HG02852 (cell line): Measurements from ENCODE around the gene STRIT1.
"Not testable (repeated sequence)": the region's sequence is repeated elsewhere in the genome, so short reads cannot be mapped to it uniquely, and the experiment has no call there.

Experiments used
- ATAC-seq: cut with Tn5 transposase; IDR thresholded peaks from one replicate; pipeline ENCODE4 v1.9.1; 2021; ENCODE audit warnings: mild to moderate bottlenecking, moderate library complexity; ENCODE audit not compliant: unreplicated experiment

STRIT1 gene

GRCh38 chr3:155274435-155274834 lies 19.0 kb downstream of the STRIT1 start:
- not testable (repeated sequence) for ATAC-seq

- ATAC-seq, result no peak
Observed at GRCh38 chr3:155271343-155271613, 22.2 kb downstream of the STRIT1 start.

- no peak for ATAC-seq
Observed at GRCh38 chr3:155270485-155271342, 22.8 kb downstream of the STRIT1 start.

GRCh38 chr3:155270063-155270462 lies 23.4 kb downstream of the STRIT1 start:
- ATAC-seq, result no peak

GRCh38 chr3:155262855-155263254 lies 30.6 kb downstream of the STRIT1 start:
- ATAC-seq, result not testable (repeated sequence)

GRCh38 chr3:155262295-155262694 lies 31.2 kb downstream of the STRIT1 start:
- no peak for ATAC-seq

GRCh38 chr3:155254445-155254844 lies 39.0 kb downstream of the STRIT1 start:
- ATAC-seq, result no peak

GRCh38 chr3:155252535-155252934 lies 40.9 kb downstream of the STRIT1 start:
- ATAC-seq, result no peak

- peak; percentile 58 for ATAC-seq
Observed at GRCh38 chr3:155252021-155252420, 41.5 kb downstream of the STRIT1 start.

- no peak for ATAC-seq
Observed at GRCh38 chr3:155248531-155249187, 44.8 kb downstream of the STRIT1 start.

- no peak for ATAC-seq
Observed at GRCh38 chr3:155244699-155245098, 48.8 kb downstream of the STRIT1 start.

GRCh38 chr3:155244216-155244615 lies 49.3 kb downstream of the STRIT1 start:
- no peak for ATAC-seq

GRCh38 chr3:155243512-155243921 lies 50.0 kb downstream of the STRIT1 start:
- no peak for ATAC-seq

GRCh38 chr3:155242342-155242741 lies 51.1 kb downstream of the STRIT1 start:
- no peak for ATAC-seq

- no peak for ATAC-seq
Observed at GRCh38 chr3:155241579-155241978, 51.9 kb downstream of the STRIT1 start.
